Stimulated activated CD8-positive, alpha-beta memory T cell treated with anti-CD3 and anti-CD28 coated beads, Interleukin-15, amount 100 ng/mL, for 48 hours (primary cell): Measurements from ENCODE around the gene DUSP7.

Experiments
- DNase-seq, 2 donors: peaks; one replicate each; pipeline ENCODE4 v3.0.0-alpha.2; 2020; ENCODE audit warnings: low read depth in 2 of 2

The DUSP7 gene

GRCh38 chr3:52086976-52087663 is 30.7 kb upstream of the DUSP7 start:
- DNase-seq: no peak

- DNase-seq: no peak
Observed at GRCh38 chr3:52086461-52086860, 30.1 kb upstream of the DUSP7 start.

GRCh38 chr3:52085681-52086282 is 29.4 kb upstream of the DUSP7 start:
- peak; percentile 51 to 64 for DNase-seq

GRCh38 chr3:52084954-52085680 is 28.7 kb upstream of the DUSP7 start:
- DNase-seq: no peak

- no peak for DNase-seq
Observed at GRCh38 chr3:52084216-52084945, 28.0 kb upstream of the DUSP7 start.

GRCh38 chr3:52083556-52084087 is 27.3 kb upstream of the DUSP7 start:
- no peak for DNase-seq

GRCh38 chr3:52082951-52083350 is 26.6 kb upstream of the DUSP7 start:
- no peak for DNase-seq

GRCh38 chr3:52080830-52081719 is 24.7 kb upstream of the DUSP7 start:
- no peak for DNase-seq

- no peak for DNase-seq
Observed at GRCh38 chr3:52079958-52080357, 23.6 kb upstream of the DUSP7 start.

- no peak for DNase-seq
Observed at GRCh38 chr3:52078781-52079560, 22.6 kb upstream of the DUSP7 start.

- DNase-seq: no peak
Observed at GRCh38 chr3:52077925-52078324, 21.6 kb upstream of the DUSP7 start.

GRCh38 chr3:52076896-52077780 is 20.8 kb upstream of the DUSP7 start:
- no peak for DNase-seq

- DNase-seq: no peak
Observed at GRCh38 chr3:52073490-52073889, 17.1 kb upstream of the DUSP7 start.

- no peak for DNase-seq
Observed at GRCh38 chr3:52072471-52072870, 16.1 kb upstream of the DUSP7 start.

GRCh38 chr3:52072020-52072419 is 15.6 kb upstream of the DUSP7 start:
- DNase-seq: no peak

GRCh38 chr3:52070724-52071621 is 14.6 kb upstream of the DUSP7 start:
- DNase-seq: no peak

- DNase-seq: no peak
Observed at GRCh38 chr3:52069855-52070254, 13.5 kb upstream of the DUSP7 start.

- no peak for DNase-seq
Observed at GRCh38 chr3:52069135-52069534, 12.8 kb upstream of the DUSP7 start.
